ENCODE results near the gene DDOST.

The DDOST gene

GRCh38 chr1:20636785-20637347, 24.3 kb downstream of the DDOST start:
- Histone ChIP-seq H3K4me3 (ENCODE audit: low read depth, low read length) (no peak overlapping the region), H3K36me3 (peaks cover 11% of the 10 kb centered on the region), H3K27me3 (ENCODE audit: insufficient read depth, low read depth, severe bottlenecking) (no peaks in the 10 kb centered on the region), H3K9me3 (ENCODE audit: severe bottlenecking) (no peaks in the 10 kb centered on the region), H3K27ac (no peak overlapping the region)
- no peak for DNase-seq
- TF ChIP-seq CTCF (IDR thresholded peaks at IDR 0.05; ENCODE audit: low read depth, low read length): no peak

GRCh38 chr1:20634594-20635084, 26.5 kb downstream of the DDOST start:
- no peaks in the 10 kb centered on the region for H3K9me3 ChIP-seq (ENCODE audit: severe bottlenecking)
- TF ChIP-seq CTCF (IDR thresholded peaks at IDR 0.05; ENCODE audit: low read depth, low read length): no peak
- H3K36me3 ChIP-seq: peaks cover 7% of the 10 kb centered on the region
- peak overlapping the region; percentile 62 for H3K4me3 ChIP-seq (ENCODE audit: low read depth, low read length)
- H3K27me3 ChIP-seq (ENCODE audit: insufficient read depth, low read depth, severe bottlenecking): no peaks in the 10 kb centered on the region
- H3K27ac ChIP-seq: peak overlapping the region; percentile 44; the same call in 1 of the 2 replicates
- peak; percentile 64 for DNase-seq

- DNase-seq: no peak
Observed at GRCh38 chr1:20634065-20634593, 27.0 kb downstream of the DDOST start.

GRCh38 chr1:20633190-20634064, 27.7 kb downstream of the DDOST start, which contains the start of gene PINK1:
TSS of gene PINK1 (plus strand) at chr1:20633458. CDS start at chr1:20633549, 91 bp downstream.
- Histone ChIP-seq H3K27me3 (ENCODE audit: insufficient read depth, low read depth, severe bottlenecking) (no peaks in the 10 kb centered on the region), H3K36me3 (peaks cover 7% of the 10 kb centered on the region), H3K9me3 (ENCODE audit: severe bottlenecking) (peaks cover 2% of the 10 kb centered on the region), H3K27ac (peak within 1 kb of the TSS; percentile 83), H3K4me3 (ENCODE audit: low read depth, low read length) (peak within 1 kb of the TSS; percentile 62)
- peak; percentile 91 for TF ChIP-seq CTCF (IDR thresholded peaks at IDR 0.05; ENCODE audit: low read depth, low read length)
- DNase-seq: peak; percentile 83

More at GRCh38 chr1:20634065-20634593, 27.0 kb downstream of the DDOST start:
- Histone ChIP-seq H3K9me3 (ENCODE audit: severe bottlenecking) (no peaks in the 10 kb centered on the region), H3K27me3 (ENCODE audit: insufficient read depth, low read depth, severe bottlenecking) (no peaks in the 10 kb centered on the region), H3K4me3 (ENCODE audit: low read depth, low read length) (peak overlapping the region; percentile 62), H3K27ac (peak overlapping the region; percentile 44), H3K36me3 (peaks cover 7% of the 10 kb centered on the region)
- TF ChIP-seq CTCF (IDR thresholded peaks at IDR 0.05; ENCODE audit: low read depth, low read length): no peak

- Histone ChIP-seq H3K9me3 (ENCODE audit: severe bottlenecking) (peaks cover 4% of the 10 kb centered on the region), H3K36me3 (no peaks in the 10 kb centered on the region), H3K4me3 (ENCODE audit: low read depth, low read length) (no peak overlapping the region), H3K27ac (no peak overlapping the region), H3K27me3 (ENCODE audit: insufficient read depth, low read depth, severe bottlenecking) (no peaks in the 10 kb centered on the region)
- no peak for TF ChIP-seq CTCF (IDR thresholded peaks at IDR 0.05; ENCODE audit: low read depth, low read length)
- DNase-seq: no peak
Observed at GRCh38 chr1:20632386-20632785, 28.8 kb downstream of the DDOST start.

Measured in WERI-Rb-1 (cell line).